Heart right ventricle (tissue), 16 donors: ENCODE results near the gene FGGY. TPM values are rescaled to one million over a fixed set of nuclear protein-coding genes. Genes with fewer than 3 reads are reported as not detected.

Experiments used
- ATAC-seq, 8 donors: fragments of 200-7000 bp; cut with Tn5 transposase; one replicate each; pipeline ENCODE4 v1.9.1; 2020; ENCODE audit warnings: mild to moderate bottlenecking in 8 of 8, moderate library complexity in 8 of 8, moderate number of reproducible peaks in 1 of 8
- DNase-seq, 2 donors: peaks; one replicate each; pipeline ENCODE4 v3.0.0-alpha.2; 2020
- H3K27ac ChIP-seq, 10 donors: fragments of 200-600 bp; sonication (generic) in 2 of 10; one replicate each; pipeline versions ENCODE4 v1.5.0 to v1.8.0; 2020 to 2022; ENCODE audit warnings: mild to moderate bottlenecking in 3 of 10
- H3K27me3 ChIP-seq, 7 donors: fragments of 200-600 bp; one replicate each; pipeline ENCODE4 v1.8.0; 2021 to 2022; ENCODE audit warnings: mild to moderate bottlenecking in 2 of 7
- H3K36me3 ChIP-seq, 9 donors: fragments of 200-600 bp; sonication (generic) in 1 of 9; one replicate each; pipeline versions ENCODE4 v1.5.0 to v1.8.0; 2020 to 2022; ENCODE audit warnings: mild to moderate bottlenecking in 2 of 9
- H3K4me1 ChIP-seq, 9 donors: fragments of 200-600 bp; sonication (generic) in 1 of 9; one replicate each; pipeline versions ENCODE4 v1.5.0 to v1.8.0; 2020 to 2022; ENCODE audit warnings: mild to moderate bottlenecking in 4 of 9
- H3K4me3 ChIP-seq, 10 donors: fragments of 200-600 bp; sonication (generic) in 2 of 10; one replicate each; pipeline versions ENCODE4 v1.5.0 to v1.8.0; 2020 to 2022; ENCODE audit warnings: mild to moderate bottlenecking in 7 of 10, moderate library complexity in 2 of 10
- H3K9me3 ChIP-seq, 11 donors: fragments of 200-600 bp in 10 of 11; sonication (generic) in 2 of 11; one replicate each; pipeline versions ENCODE4 v1.5.0 to v1.8.0; 2013 to 2022; ENCODE audit warnings: mild to moderate bottlenecking in 2 of 11, control low read depth in 1 of 11, moderate library complexity in 1 of 11
- CTCF ChIP-seq, 9 donors: fragments of 200-600 bp; sonication (generic) in 2 of 9; IDR thresholded peaks; one replicate each; pipeline versions ENCODE4 v1.5.0 to v1.8.0; 2021 to 2022; ENCODE audit warnings: antibody characterized with exemption in 9 of 9, mild to moderate bottlenecking in 5 of 9, moderate library complexity in 1 of 9
- WGBS, 2 donors: extraction: QIAGEN DNeasy Blood & Tissue Kit; methylation state at CpG; one replicate each; pipeline ENCODE4 v1.1.7; 2013; ENCODE audit warnings: inconsistent platforms in 1 of 2; 5-methylcytosine and 5-hydroxymethylcytosine counted together
- intact Hi-C, 10 donors: fragments of 100-400 bp; cut with DNase I; formaldehyde crosslinking; loops; one replicate each; pipeline versions ENCODE4 v1.11.1 to v1.14.2; 2022
- polyA plus RNA-seq, 2 donors: library from polyadenylated mRNA; stranded (reverse); fragments of 200-250 nt; gene quantifications; one replicate each; pipeline ENCODE4 v1.2.3, GENCODE V29; 2013
- total RNA-seq, 10 donors: library from RNA; stranded (reverse); fragmentation: NEBNext Ultra II Directional in 3 of 10; extraction: Animal tissue kit (Norgen Biotek cat#: 25700) in 3 of 10; gene quantifications; one replicate each; pipeline versions ENCODE4 v1.2.1 to v1.2.4, GENCODE V29; 2021 to 2023
- donor health status: Arrhythmogenic right ventricular cardiomyopathy.
- donor health status: ischemic (EF 13 %, LVEDD 7.1; RV severe dilation, severe dysfunction).
- donor health status: healthy with polysubstance abuse.
- donor health status: DM: no; HTN: yes; CAD: no.
- donor health status: DM: no; HTN: no; CAD: no.
- donor health status: ischemic (EF 25% LVEDD 6.9; RV normal size, moderate dysfunction).
- donor health status: ischemic (EF 25% LVEDD 5.7; RV mildly dilated, moderate dysfunction).
- donor health status: healthy.
- donor health status: DM: yes; HTN: yes; CAD: no.
- donor health status: Ischemic cardiomyopathy.
- donor health status: ischemic (EF 35%, LVEDD 5.7; RV mildly dilated, moderate dysfunction).
- donor health status: nonischemic (EF 11% LVEDD 7.7; RV severe dilation, severe dysfunction).
- donor health status: DM: yes; HTN: yes; CAD: no.
- donor health status: PGD.
- donor health status: ischemic (EF 29% LVEDD 5.4; RV normal size, mild dysfunction).
- donor health status: nonischemic (EF 23%, LVEDD 6.1; RV moderate dilation, normal function).

The FGGY gene
- total and polyA plus RNA-seq, 12 donors: 3.1 to 51.8 (median 34.7) TPM

- ATAC-seq (no peak), DNase-seq (no peak)
- H3K27me3 ChIP-seq: no peaks in the 10 kb centered on the region
- WGBS, 2 donors: 81 to 83% methylated on average over 3 of the region's 3 CpGs
- intact Hi-C loops: no loop called here
- no peak overlapping the region for H3K4me3 ChIP-seq
- TF ChIP-seq CTCF (IDR thresholded peaks at IDR 0.05): no peak
- H3K9me3 ChIP-seq: no peaks in the 10 kb centered on the region
- no peaks in the 10 kb centered on the region for H3K36me3 ChIP-seq
- H3K27ac ChIP-seq: no peak overlapping the region
- peaks cover 0 to 14% (median 0%) of the 10 kb centered on the region in 9 donors for H3K4me1 ChIP-seq
Measured at GRCh38 chr1:59541891-59542290, 245.0 kb downstream of the FGGY start.

- H3K4me1 ChIP-seq: peaks cover 0 to 14% (median 0%) of the 10 kb centered on the region in 9 donors
- no peaks in the 10 kb centered on the region for H3K36me3 ChIP-seq
- intact Hi-C loops: no loop called here
- peak in 1 of 8 donors; percentile 39 for ATAC-seq
- H3K4me3 ChIP-seq: no peak overlapping the region
- no peak for DNase-seq
- no peak overlapping the region for H3K27ac ChIP-seq
- H3K27me3 ChIP-seq: no peaks in the 10 kb centered on the region
- no peak for TF ChIP-seq CTCF (IDR thresholded peaks at IDR 0.05)
- WGBS, 2 donors: 40 to 74% methylated on average over 5 of the region's 5 CpGs
- H3K9me3 ChIP-seq: no peaks in the 10 kb centered on the region
Measured at GRCh38 chr1:59543211-59543668, 246.3 kb downstream of the FGGY start.

- Histone ChIP-seq H3K36me3 (no peaks in the 10 kb centered on the region), H3K27ac (no peak overlapping the region), H3K27me3 (no peaks in the 10 kb centered on the region), H3K9me3 (no peaks in the 10 kb centered on the region), H3K4me1 (peaks cover 0 to 14% (median 0%) of the 10 kb centered on the region in 9 donors), H3K4me3 (no peak overlapping the region)
- intact Hi-C loops: no loop called here
- no peak for TF ChIP-seq CTCF (IDR thresholded peaks at IDR 0.05)
- ATAC-seq: no peak
- no peak for DNase-seq
- WGBS, 2 donors: 97% methylated on average over 3 of the region's 3 CpGs
Measured at GRCh38 chr1:59544615-59545293, 247.9 kb downstream of the FGGY start.

- DNase-seq (no peak), ATAC-seq (no peak)
- peaks cover 0 to 15% (median 0%) of the 10 kb centered on the region in 9 donors for H3K4me1 ChIP-seq
- TF ChIP-seq CTCF (IDR thresholded peaks at IDR 0.05): no peak
- H3K4me3 ChIP-seq: no peak overlapping the region
- H3K27me3 ChIP-seq: no peaks in the 10 kb centered on the region
- no peak overlapping the region for H3K27ac ChIP-seq
- WGBS, 2 donors: 84 to 88% methylated on average over 2 of the region's 2 CpGs
- H3K9me3 ChIP-seq: no peaks in the 10 kb centered on the region
- intact Hi-C loops: no loop called here
- H3K36me3 ChIP-seq: no peaks in the 10 kb centered on the region
Measured at GRCh38 chr1:59545830-59546229, 248.9 kb downstream of the FGGY start.
